Measurements from ENCODE around the gene KCNK3.

GRCh38 chr2:26651470-26651771 is 41.1 kb upstream of the KCNK3 start:
- TF ChIP-seq EZH2 (optimal IDR thresholded peaks at IDR 0.05; ENCODE audit: low read depth, low read length) = no peak
- TF ChIP-seq, protein P1, sequence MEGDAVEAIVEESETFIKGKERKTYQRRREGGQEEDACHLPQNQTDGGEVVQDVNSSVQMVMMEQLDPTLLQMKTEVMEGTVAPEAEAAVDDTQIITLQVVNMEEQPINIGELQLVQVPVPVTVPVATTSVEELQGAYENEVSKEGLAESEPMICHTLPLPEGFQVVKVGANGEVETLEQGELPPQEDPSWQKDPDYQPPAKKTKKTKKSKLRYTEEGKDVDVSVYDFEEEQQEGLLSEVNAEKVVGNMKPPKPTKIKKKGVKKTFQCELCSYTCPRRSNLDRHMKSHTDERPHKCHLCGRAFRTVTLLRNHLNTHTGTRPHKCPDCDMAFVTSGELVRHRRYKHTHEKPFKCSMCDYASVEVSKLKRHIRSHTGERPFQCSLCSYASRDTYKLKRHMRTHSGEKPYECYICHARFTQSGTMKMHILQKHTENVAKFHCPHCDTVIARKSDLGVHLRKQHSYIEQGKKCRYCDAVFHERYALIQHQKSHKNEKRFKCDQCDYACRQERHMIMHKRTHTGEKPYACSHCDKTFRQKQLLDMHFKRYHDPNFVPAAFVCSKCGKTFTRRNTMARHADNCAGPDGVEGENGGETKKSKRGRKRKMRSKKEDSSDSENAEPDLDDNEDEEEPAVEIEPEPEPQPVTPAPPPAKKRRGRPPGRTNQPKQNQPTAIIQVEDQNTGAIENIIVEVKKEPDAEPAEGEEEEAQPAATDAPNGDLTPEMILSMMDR (IDR thresholded peaks at IDR 0.05; ENCODE audit: low read length) = no peak
